Kidney (tissue), 14 donors: ENCODE measurements around the gene AADAC. TPM values are rescaled to one million over a fixed set of nuclear protein-coding genes. Genes with fewer than 3 reads are reported as not detected.
"Not testable (repeated sequence)": the region's sequence is repeated elsewhere in the genome, so short reads cannot be mapped to it uniquely, and the experiment has no call there.

Experiments used
- DNase-seq, 5 donors: peaks; one replicate each; pipeline ENCODE4 v3.0.0-alpha.2; 2013 to 2020
- FAIRE-seq: peaks from 2 replicates; lab custom pipeline; 2012; peaks lifted over from hg19 to GRCh38; lab: Jason Lieb, UNC
- H3K27ac ChIP-seq, 2 donors: one replicate each; pipeline ENCODE4 v1.7.0; 2013; ENCODE audit warnings: low read depth in 2 of 2, low read length in 2 of 2, inconsistent platforms in 1 of 2
- H3K27me3 ChIP-seq: one replicate; pipeline ENCODE4 v1.7.1; 2013; ENCODE audit warnings: low read length, inconsistent platforms; ENCODE audit not compliant: control insufficient read depth, insufficient read depth
- H3K36me3 ChIP-seq, 3 donors: one replicate each; pipeline versions ENCODE4 v1.7.0 to v1.7.1; 2013; ENCODE audit warnings: low read length in 3 of 3, control low read depth in 1 of 3, inconsistent platforms in 1 of 3; ENCODE audit not compliant: insufficient read depth in 3 of 3, control insufficient read depth in 2 of 3
- H3K4me1 ChIP-seq, 3 donors: one replicate each; pipeline versions ENCODE4 v1.7.0 to v1.7.1; 2013; ENCODE audit warnings: low read length in 3 of 3, inconsistent platforms in 1 of 3, low read depth in 1 of 3; ENCODE audit not compliant: control insufficient read depth in 2 of 3, insufficient read depth in 2 of 3
- H3K4me3 ChIP-seq, 3 donors: one replicate each; pipeline versions ENCODE4 v1.7.0 to v1.8.1; 2013; ENCODE audit warnings: low read length in 3 of 3, control low read depth in 1 of 3, inconsistent platforms in 1 of 3
- H3K9ac ChIP-seq, 3 donors: one replicate each; pipeline versions ENCODE4 v1.7.0 to v1.7.1; 2013; ENCODE audit warnings: low read length in 3 of 3, control low read depth in 1 of 3, inconsistent platforms in 1 of 3
- H3K9me3 ChIP-seq, 3 donors: one replicate each; pipeline versions ENCODE4 v1.7.0 to v1.7.1; 2013; ENCODE audit warnings: low read length in 3 of 3, control low read depth in 1 of 3, inconsistent platforms in 1 of 3; ENCODE audit not compliant: control insufficient read depth in 2 of 3, insufficient read depth in 1 of 3
- intact Hi-C: fragments of 100-400 bp; cut with DNase I; formaldehyde crosslinking; loops from one replicate; pipeline ENCODE4 v1.11.1; 2022
- polyA plus RNA-seq: library from polyadenylated mRNA; stranded (reverse); fragments of 350-450 nt; fragmentation: Illumina TruSeq; extraction: RNeasy Lipid Tissue Mini Kit (QIAGEN cat#74804); gene quantifications from one replicate; pipeline ENCODE4 v1.2.3, GENCODE V29; 2014; ENCODE audit warnings: low read depth, low replicate concordance; ENCODE audit not compliant: insufficient read depth
- total RNA-seq: library from RNA; stranded (reverse); fragmentation: NEBNext Ultra II Directional; extraction: Animal tissue kit (Norgen Biotek cat#: 25700); gene quantifications from one replicate; pipeline ENCODE4 v1.2.1, GENCODE V29; 2021
- TF ChIP-seq, protein P1 (sequence below): IDR thresholded peaks from 3 replicates; pipeline ENCODE4 v1.5.1; 2012; ENCODE audit warnings: mild to moderate bottlenecking, moderate library complexity, borderline replicate concordance; ENCODE audit not compliant: insufficient read depth; ENCODE audit errors: extremely low read depth
- donor health status: control.
- donor health status: control.
- donor health status: control.
- donor health status: control.
- donor health status: control.
- donor health status: DM: yes; HTN: yes; CAD: no.
- donor health status: Normal renal cell carcinoma (clear cell type).

The AADAC gene
- total and polyA plus RNA-seq, 2 donors from 2014 or later, result not detected

DNA sequence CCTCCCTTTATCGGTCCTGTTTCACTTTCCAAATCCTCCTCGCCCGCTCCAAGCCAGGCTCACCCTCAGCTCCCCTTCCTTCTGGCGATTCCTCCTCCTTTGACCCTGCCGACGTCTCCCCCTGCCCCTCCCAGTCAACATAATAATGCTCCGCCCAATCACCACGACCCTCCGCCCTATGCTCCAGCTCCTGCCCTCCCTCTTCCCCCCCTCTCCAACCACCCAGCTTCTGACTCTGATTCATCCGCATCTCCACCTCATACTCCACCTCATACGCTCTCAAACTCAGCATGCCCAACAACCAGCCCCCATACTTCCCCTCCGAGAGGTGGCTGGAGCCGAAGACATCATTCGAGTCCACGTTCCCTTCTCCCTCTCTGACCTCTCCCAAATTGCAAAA lies 7.1 kb upstream of the AADAC start:
- Histone ChIP-seq H3K27ac (no peak overlapping the region), H3K4me1 (no peaks in the 10 kb centered on the region), H3K27me3 (no peaks in the 10 kb centered on the region), H3K9ac (no peak overlapping the region), H3K4me3 (no peak overlapping the region), H3K9me3 (peaks cover 0 to 2% (median 0%) of the 10 kb centered on the region in 3 donors), H3K36me3 (no peaks in the 10 kb centered on the region)
- FAIRE-seq (no peak), DNase-seq (no peak)
- intact Hi-C loops, result no loop called here
- TF ChIP-seq, protein P1, sequence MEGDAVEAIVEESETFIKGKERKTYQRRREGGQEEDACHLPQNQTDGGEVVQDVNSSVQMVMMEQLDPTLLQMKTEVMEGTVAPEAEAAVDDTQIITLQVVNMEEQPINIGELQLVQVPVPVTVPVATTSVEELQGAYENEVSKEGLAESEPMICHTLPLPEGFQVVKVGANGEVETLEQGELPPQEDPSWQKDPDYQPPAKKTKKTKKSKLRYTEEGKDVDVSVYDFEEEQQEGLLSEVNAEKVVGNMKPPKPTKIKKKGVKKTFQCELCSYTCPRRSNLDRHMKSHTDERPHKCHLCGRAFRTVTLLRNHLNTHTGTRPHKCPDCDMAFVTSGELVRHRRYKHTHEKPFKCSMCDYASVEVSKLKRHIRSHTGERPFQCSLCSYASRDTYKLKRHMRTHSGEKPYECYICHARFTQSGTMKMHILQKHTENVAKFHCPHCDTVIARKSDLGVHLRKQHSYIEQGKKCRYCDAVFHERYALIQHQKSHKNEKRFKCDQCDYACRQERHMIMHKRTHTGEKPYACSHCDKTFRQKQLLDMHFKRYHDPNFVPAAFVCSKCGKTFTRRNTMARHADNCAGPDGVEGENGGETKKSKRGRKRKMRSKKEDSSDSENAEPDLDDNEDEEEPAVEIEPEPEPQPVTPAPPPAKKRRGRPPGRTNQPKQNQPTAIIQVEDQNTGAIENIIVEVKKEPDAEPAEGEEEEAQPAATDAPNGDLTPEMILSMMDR, result no peak

DNA sequence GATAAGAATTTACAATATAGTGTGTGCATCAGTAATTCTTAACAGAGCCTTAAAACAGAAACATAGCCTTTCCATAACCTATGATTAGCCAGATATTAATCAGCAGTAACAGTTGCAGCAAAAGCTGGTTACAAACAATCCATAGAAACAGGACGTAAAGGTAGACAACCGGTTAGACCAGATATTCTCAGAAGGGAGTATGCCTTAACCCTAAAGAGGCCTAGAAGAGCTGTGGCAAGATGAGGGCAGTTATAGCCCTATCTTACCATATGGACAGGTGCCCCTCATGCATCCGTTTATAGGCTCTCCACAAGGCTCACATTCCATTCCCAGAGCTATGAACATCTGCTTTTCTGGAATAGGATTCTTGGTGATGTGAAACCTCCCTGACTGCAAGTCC lies 5.0 kb upstream of the AADAC start:
- H3K4me3 ChIP-seq, H3K4me1 ChIP-seq, intact Hi-C loops, H3K36me3 ChIP-seq, H3K9ac ChIP-seq, DNase-seq, H3K27me3 ChIP-seq, H3K9me3 ChIP-seq, H3K27ac ChIP-seq, FAIRE-seq: not testable (repeated sequence)

DNA sequence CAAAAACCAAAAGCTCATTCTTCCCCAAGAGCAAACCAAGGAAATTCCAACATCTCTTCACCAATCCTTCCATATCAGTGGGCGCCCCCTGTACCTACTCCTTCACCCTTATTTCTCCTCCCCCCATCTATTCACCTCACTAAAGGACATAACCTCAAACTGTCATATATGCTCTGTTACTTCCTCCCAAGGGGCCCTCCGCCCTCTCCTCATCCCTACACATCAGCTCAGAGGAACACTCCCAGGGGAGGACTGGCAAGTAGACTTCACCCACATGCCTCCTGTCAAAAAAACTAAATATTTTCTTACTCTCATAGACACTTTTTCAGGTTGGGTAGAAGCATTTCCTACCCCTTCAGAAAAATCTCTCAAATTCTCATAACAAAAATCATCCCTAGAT lies 2.4 kb upstream of the AADAC start:
- intact Hi-C loops, result no loop called here
- Histone ChIP-seq H3K4me3 (no peak overlapping the region), H3K4me1 (no peaks in the 10 kb centered on the region), H3K36me3 (no peaks in the 10 kb centered on the region), H3K27me3 (no peaks in the 10 kb centered on the region), H3K9ac (no peak overlapping the region), H3K9me3 (peaks cover 0 to 2% (median 0%) of the 10 kb centered on the region in 3 donors), H3K27ac (no peak overlapping the region)
- DNase-seq (no peak), FAIRE-seq (no peak)
- TF ChIP-seq, protein P1, result no peak

DNA sequence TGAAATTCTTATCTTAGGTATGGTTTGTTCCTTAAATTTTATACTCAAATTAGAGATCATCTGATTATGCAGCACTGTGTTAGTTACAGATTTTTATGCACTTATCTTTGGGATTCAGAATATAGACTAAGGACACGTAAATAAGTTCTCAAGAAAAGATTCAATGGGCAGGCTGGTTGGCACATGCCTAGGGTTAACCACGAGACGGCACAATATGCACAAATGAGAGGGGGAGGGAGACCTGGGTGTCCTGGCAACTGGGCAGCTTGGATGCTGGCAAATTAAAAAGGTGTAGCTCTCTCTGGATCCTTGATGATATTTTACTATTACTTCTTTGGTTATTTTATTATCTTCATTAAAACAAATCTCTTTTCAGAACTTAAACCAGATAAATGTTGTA lies 672 bp downstream of the AADAC start:
- no peaks in the 10 kb centered on the region for H3K27me3 ChIP-seq
- DNase-seq (no peak), FAIRE-seq (no peak)
- TF ChIP-seq, protein P1, result no peak
- H3K9me3 ChIP-seq, result peaks cover 0 to 2% (median 0%) of the 10 kb centered on the region in 3 donors
- intact Hi-C loops, result no loop called here
- H3K36me3 ChIP-seq, result no peaks in the 10 kb centered on the region
- H3K4me1 ChIP-seq, result no peaks in the 10 kb centered on the region
- H3K4me3 ChIP-seq, result no peak overlapping the region
- H3K9ac ChIP-seq, result no peak overlapping the region
- H3K27ac ChIP-seq, result no peak overlapping the region
